GM21786 (cell line): Measurements from ENCODE around the gene SLC9A2.

Experiments used
- ATAC-seq: cut with Tn5 transposase; IDR thresholded peaks from one replicate; pipeline ENCODE4 v1.9.1; 2021; ENCODE audit not compliant: unreplicated experiment

SLC9A2 gene

GRCh38 chr2:102724553-102724952 lies 105.2 kb downstream of the SLC9A2 start:
- no peak for ATAC-seq

- no peak for ATAC-seq
These were observed 107.1 kb downstream of the SLC9A2 start for GRCh38 chr2:102726128-102727087.

- ATAC-seq: no peak
These were observed 116.2 kb downstream of the SLC9A2 start for GRCh38 chr2:102735416-102736109.

- ATAC-seq: peak; percentile 15
These were observed 116.7 kb downstream of the SLC9A2 start for GRCh38 chr2:102736110-102736409.

GRCh38 chr2:102736410-102737409 lies 117.4 kb downstream of the SLC9A2 start:
- peak; percentile 84 for ATAC-seq

- peak; percentile 51 for ATAC-seq
These were observed 118.1 kb downstream of the SLC9A2 start for GRCh38 chr2:102737431-102737830.

GRCh38 chr2:102743259-102743658 lies 123.9 kb downstream of the SLC9A2 start:
- ATAC-seq: no peak

- ATAC-seq: no peak
These were observed 128.8 kb downstream of the SLC9A2 start for GRCh38 chr2:102748107-102748506.

- ATAC-seq: peak; percentile 83
These were observed 130.6 kb downstream of the SLC9A2 start for GRCh38 chr2:102749938-102750337.

GRCh38 chr2:102753563-102754159 lies 134.3 kb downstream of the SLC9A2 start:
- ATAC-seq: no peak

- ATAC-seq: no peak
These were observed 135.2 kb downstream of the SLC9A2 start for GRCh38 chr2:102754456-102755145.

GRCh38 chr2:102755284-102755683 lies 135.9 kb downstream of the SLC9A2 start:
- no peak for ATAC-seq

GRCh38 chr2:102758439-102758838 lies 139.1 kb downstream of the SLC9A2 start:
- ATAC-seq: no peak
